Stimulated activated CD4-positive, alpha-beta T cell treated with anti-CD3 and anti-CD28 coated beads, TNF-alpha, amount 100 ng/mL, for 4 hours (primary cell): ENCODE results near the gene UVRAG.

Experiments used
- DNase-seq, 3 experiments: peaks; one replicate each; pipeline ENCODE4 v3.0.0-alpha.2; 2020; ENCODE audit warnings: low read depth in 3 of 3

The UVRAG gene

DNA sequence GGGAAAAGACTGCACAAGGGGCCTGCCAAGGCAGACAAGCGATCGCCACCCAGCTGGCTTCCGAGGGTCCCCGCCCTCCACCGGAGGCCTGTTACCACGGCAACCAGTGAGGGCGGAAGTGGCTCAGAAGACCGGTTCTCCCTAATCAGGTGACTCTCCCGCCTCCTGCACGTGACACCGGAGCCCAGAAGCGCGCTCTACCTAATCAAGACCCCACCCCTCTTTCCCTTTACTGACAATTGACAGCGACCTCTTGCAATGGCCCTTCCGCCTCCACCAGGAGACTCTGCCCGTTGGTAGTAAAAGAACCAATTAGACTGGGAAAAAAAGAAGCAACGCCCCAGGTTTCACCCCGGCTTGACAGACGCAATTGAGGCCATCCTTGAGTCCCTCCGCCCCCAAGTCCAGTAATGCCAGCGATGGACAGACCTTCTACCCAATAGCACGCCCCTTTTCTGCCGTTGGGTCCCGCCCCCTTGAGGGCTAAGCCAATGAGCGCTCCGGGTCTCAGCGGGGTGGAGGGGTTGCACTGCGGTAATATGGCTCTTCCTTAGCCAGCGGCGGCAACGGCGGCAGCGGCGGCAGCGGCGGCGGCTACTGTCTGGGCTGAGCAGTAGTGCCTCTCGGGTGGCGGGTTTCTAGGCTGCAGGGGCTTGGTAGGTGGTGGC is at the start of gene UVRAG:
Gene UVRAG, plus strand, starts transcription at position 534 of the 668 bp plus-strand sequence. CDS start 198 bp downstream, outside the sequence.
- DNase-seq, result peak; percentile 94 to 96 (median 94)

DNA sequence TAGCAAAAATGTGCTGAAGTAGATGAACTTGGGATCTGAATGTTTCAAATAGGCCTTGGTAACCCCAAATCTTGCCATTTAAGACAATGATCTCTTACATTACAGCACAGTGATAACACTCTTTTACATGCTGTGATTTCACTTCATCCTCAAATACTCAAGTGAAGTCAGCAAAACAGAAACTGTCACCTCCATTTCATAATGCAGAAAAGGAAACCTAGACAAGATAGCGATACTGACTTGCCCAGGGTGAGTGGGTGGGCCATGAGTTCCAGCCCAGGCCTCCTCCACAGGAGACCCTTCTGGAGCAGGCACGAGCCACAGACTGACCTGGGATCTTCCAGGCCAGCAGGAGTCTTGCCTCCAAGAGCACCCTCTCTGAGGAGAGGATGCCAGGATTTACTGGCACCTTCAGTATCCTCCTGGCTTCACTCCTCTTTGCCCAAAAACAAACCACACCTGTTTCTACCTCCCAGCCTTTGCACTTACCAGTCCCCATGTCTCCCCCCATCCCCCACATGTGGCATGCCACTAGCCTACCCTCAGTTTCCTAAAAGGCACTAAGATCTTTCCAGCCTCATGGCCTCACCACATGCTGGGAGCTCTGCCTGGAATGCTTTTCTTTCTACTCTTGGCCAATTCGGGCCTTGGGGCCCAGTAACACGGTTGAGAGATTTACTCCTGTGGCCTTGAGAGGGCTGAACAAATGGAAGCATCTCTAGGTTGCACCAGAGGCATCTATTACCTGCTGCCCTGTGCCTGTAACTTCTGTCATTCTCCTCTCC is 48.4 kb upstream of the UVRAG start:
- DNase-seq, result no peak

GRCh38 chr11:75767228-75767572 is 47.8 kb upstream of the UVRAG start:
- DNase-seq, result no peak

DNA sequence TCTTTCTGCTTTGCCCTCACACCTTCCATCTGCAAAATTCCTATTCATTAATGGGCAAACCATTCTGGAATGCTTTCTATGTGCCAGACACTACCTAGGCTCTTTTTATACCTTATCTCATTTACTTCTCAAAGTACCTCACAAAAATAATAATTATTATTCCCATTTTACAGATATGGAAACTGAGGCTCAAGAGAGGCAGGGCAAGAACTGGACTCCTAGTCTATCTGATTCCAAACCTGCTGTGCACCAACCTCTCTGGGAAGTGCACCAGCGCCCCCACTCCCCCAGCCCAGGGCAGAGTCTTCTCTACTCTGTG is 47.3 kb upstream of the UVRAG start:
- DNase-seq, result no peak

GRCh38 chr11:75768112-75768908 is 46.7 kb upstream of the UVRAG start, which contains the start of gene DGAT2:
Gene DGAT2, plus strand, starts transcription at chr11:75768778. Its CDS starts 214 bp downstream, at chr11:75768992.
- DNase-seq, result peak; percentile 49 to 70 (median 60)

- no peak for DNase-seq
These were observed 45.9 kb upstream of the UVRAG start for GRCh38 chr11:75768909-75769771.

GRCh38 chr11:75770102-75770501 is 44.9 kb upstream of the UVRAG start:
- no peak for DNase-seq

GRCh38 chr11:75771646-75772410 is 43.2 kb upstream of the UVRAG start:
- DNase-seq, result no peak

DNA sequence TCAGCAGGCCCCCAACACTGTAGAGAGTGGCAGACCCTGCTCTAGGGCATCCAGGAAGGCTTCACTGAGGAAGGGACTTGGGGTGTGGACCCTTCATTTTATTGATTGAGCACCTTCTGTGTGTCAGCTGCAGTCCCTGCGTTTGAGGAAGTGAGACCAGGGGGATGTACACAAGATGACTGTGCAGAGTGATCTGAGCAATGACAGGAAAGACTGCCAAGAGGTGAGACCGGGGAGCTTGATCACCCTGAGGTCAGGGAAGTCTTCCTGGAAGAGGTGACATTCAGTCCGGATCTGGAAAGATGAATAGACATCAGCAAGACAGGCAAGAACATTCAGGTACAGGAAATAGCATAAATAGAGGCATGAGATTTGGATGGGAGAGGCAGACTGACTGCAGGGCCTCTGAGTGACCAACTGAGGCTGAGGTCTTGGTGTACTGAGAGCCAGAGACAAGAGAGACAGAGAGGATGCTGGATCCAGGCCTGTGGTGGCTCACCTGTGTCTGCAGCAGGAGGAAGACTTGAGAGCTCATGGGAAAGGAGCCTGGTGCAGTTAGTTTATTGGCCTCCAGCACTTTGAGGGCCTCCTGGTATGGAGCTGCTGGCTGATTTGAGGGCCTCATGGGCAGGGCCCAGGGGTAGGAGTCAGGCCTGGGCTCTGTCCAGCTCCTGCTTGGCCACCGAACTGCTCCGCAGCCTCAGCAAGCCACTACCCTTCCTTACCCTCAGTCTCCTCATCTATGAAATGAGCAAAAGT is 41.2 kb upstream of the UVRAG start:
- no peak for DNase-seq

GRCh38 chr11:75775056-75775455 is 40.0 kb upstream of the UVRAG start:
- no peak for DNase-seq

- no peak for DNase-seq
These were observed 38.5 kb upstream of the UVRAG start for GRCh38 chr11:75776546-75776945.

GRCh38 chr11:75777461-75778110 is 37.4 kb upstream of the UVRAG start:
- DNase-seq, result no peak

GRCh38 chr11:75778962-75779361 is 36.0 kb upstream of the UVRAG start:
- DNase-seq, result no peak

DNA sequence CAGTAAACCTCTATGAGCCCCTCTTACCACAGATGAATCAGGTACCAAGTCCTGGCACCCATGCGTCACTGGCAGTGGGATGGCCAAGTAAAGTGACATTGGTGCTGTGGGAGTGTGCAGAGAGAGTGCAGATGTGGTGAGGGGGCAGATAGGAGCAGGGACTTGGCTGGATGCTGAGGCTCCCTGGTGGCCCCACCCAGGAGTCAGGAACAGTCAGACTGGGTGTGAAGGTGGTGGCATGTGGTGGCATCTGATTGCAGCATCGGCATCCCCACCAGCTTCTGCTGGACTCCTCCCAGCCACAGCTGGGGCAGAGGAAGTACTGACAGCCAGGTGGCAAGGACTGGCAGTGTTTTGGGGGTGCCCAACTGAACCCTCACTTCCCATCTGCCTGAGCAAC is 35.0 kb upstream of the UVRAG start:
- DNase-seq, result no peak

DNA sequence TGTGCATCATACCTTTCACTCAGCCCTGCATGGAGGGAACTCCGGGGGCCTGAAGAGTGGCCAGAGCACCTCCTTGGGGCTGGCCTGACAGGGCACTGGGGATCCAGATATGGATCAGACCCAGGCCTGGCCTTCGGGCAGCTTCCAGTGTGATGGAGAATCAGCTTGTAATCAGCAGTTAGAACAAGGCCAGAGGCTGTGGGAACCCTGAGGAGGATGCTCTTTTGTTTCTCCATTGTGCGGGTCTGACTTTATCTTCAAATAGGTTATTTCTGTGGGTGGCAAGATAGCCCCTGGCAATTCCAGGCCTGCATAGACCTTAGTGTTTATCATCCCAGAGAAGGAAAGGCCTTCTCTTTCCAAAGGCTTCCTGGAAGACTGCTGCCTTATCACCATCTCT is 34.1 kb upstream of the UVRAG start:
- no peak for DNase-seq

- DNase-seq, result no peak
These were observed 33.7 kb upstream of the UVRAG start for GRCh38 chr11:75781296-75781695.

- DNase-seq, result no peak
These were observed 33.2 kb upstream of the UVRAG start for GRCh38 chr11:75781831-75782230.

DNA sequence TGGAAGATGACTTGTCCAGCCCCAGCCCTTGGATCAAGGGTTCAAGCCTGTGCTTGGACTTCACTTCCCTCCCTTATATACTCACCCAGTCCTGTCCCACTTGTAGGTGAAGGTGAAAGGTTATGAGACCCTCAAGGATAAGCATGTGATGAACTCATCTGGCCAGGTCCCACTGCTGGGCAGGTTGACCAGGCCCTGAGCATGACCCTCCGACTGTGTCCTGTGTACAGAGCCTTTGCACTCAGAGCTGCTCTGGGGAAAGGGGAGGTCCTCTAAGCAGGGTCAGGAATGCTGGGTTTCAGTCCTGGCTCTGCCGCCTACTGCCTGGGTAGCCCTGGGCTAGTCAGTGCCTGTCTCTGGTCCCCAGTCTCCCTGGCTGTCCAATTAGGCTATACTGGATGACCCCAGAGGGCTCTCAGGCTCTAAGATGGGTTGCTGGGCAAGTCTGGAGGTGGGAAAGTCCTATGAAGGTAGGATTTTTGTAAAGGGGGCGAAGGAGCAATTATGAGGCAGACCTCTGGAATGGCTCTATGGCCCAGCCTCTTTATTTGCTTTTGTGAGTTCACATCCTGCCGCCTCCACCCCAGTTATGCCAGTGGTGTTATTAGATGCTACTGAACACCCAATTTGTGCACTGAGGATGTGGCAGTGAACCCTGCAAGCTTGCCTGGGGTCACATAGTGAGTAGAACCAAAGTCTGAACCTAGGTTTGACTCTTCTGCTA is 32.3 kb upstream of the UVRAG start:
- DNase-seq, result no peak
